Kidney tubule cell (primary cell): ENCODE data around the gene CFAP251.
"Not testable (repeated sequence)": the region's sequence is repeated elsewhere in the genome, so short reads cannot be mapped to it uniquely, and the experiment has no call there.

ENCODE experiments used
- DNase-seq: peaks from one replicate; pipeline ENCODE4 v3.0.0-alpha.2; 2018; ENCODE audit warnings: low spot score

Gene CFAP251

DNA sequence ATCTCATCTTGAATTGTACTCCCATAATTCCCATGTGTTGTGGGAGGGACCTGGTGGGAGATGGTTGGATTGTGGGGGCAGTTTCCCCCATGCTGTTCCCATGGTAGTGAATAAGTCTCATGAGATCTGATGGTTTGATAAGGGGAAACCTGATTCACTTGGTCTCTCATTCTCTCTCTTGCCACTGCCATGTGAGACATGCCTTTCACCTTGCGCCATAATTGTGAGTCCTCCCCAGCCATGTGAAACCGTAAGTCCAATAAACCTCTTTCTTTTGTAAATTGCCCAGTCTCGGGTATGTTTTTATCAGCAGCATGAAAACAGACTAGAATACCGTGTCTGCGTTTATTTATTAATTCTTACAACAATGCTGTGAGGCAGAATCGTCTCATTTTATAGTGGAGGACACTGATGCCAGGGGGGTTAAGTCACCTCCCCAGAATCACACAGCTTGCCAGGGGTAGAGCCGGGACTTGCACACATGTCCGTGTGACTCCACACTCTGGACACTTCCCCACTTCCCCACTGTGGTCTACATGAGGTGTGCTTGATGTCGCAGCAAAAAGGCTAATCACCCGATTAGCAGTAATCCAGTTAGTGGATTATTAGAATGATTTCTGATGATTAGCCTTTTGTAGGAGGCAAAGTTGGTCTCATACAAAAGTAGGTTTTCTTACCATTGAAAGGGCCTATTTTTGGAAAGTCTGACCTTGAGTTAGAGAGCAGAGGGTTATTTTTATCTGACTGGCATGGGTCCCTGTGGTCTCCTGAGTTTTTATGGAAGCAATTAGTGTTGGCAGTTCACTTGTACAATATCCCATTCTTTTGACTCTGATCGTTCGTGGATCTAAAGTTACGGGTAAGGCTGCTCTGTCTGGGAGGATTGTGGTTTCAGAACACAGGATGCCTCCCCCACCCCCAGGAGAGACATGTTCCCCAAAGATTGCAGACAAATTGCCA lies 55.9 kb downstream of the CFAP251 start:
- DNase-seq: no peak

DNA sequence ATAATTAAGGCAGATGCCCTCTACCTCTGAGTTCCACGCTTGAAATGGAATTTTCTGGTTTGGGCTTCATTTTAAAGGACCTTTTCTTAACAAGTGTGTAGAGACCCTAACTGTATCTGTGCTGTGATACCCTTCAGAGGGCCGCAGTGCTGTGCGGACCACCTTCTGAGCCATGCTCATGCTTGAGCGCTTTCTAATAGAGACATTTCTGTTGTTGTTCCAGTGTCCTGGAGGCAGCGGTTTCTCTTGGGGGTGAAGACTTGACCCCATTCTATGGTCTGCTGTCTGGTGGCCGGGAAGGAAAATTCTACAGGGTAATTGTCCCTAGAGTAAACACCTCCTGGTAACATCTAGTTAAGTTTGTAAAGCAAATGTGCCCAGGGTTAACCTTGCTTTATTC lies 56.6 kb downstream of the CFAP251 start:
- DNase-seq: no peak

DNA sequence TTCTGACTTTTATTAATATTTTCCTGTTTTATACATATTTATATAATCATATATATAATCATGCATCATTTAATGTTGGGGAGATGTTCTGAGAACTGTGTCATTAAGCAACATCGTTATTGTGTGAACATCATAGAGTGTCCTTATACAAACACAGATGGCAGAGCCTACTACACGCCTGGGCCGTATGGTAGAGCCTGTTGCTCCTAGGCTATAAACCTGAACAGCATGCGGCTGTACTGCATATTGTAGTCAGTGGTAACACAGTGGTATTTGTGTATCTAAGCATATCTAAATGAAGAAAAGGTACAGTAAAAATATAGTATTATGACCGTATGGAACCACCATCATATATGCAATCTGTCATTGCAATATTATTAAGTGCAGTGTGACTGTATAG lies 58.6 kb downstream of the CFAP251 start:
- DNase-seq: no peak

DNA sequence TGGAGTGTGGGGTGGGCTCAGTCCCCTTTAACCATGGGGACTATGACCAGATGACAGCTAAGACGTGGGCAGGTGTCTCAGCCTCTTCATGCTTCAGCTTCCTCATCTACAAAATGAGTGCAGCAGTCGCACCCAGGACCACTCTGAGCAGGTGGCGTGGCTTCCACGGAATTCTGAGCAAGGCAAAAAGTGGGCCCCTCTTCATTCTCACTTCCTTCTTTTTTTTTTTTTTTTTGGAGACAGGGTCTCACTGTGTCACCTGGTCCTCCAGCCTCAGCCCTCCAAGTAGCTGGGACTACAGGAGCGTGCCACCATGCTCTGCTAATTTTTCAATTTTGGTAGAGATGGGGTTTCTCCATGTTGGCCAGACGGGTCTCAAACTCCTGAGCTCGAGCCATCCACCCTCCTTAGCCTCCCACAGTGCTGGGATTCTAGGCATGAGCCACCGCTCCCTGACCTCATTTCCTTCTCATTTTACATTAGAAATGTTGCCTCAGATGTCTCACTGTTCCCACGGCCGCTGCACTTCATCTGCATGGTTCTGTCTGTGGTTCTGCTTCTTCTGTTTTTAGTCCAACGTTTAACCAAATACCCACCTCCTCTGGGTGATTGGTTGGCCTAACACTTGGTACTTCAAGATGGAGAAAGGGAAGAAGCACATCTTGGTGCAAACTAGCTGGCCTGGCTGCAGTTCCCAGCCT lies 61.9 kb downstream of the CFAP251 start:
- no peak for DNase-seq

DNA sequence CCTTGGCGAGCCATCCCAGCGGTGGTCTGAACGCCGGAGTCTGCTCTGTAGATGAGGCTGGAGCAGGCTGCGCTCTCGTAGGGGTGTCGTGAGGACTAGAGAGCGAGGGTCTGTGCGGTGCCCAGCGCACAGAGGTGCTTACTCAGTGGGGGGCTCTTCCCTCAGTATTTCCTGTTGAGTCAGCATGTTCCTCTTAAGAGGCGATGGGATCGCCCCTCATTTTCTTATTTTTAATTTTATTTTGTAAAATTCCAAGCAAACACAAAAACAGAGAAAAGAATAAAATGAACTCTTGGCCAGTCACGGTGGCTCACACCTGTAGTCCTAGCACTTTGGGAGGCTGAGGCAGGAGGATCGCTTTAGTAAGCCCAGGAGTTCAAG lies 62.5 kb downstream of the CFAP251 start:
- DNase-seq: no peak

DNA sequence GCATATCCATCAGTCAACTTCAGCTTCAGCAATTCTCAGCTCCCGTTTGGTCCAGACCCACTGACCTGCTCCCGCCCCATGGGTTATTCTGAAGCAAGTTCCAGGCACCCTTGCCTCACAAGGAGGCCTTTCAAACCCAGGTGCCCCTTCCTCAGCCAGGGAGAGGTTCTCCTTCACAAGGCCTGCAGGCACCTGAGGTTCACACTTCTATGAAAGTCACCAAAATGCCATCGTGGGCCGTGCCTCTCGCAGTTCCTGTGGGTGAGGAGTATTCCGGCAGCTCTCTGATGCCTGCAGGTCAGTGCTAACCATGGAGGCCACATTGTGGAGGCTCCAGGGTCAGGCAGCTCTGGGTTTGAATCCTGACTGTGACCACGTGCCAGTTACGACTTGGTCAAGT lies 63.1 kb downstream of the CFAP251 start:
- DNase-seq: no peak

DNA sequence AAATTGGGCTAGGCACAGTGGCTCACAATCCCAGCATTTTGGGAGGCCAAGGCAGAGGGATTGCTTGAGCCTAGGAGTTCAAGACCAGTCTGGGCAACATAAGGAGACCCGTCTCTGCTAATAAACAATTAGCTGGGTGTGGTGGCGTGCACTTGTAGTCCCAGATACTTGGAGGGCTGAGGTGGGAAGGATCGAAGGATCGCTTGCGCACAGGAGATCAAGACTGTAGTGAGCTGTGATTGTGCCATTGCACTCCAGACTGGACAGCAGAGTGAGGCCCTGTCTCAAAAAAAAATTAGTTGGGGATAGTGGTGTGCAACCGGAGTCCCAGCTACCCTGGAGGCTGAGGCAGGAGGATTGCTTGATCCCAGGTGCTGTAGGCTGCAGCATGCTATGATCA lies 64.6 kb downstream of the CFAP251 start:
- no peak for DNase-seq

DNA sequence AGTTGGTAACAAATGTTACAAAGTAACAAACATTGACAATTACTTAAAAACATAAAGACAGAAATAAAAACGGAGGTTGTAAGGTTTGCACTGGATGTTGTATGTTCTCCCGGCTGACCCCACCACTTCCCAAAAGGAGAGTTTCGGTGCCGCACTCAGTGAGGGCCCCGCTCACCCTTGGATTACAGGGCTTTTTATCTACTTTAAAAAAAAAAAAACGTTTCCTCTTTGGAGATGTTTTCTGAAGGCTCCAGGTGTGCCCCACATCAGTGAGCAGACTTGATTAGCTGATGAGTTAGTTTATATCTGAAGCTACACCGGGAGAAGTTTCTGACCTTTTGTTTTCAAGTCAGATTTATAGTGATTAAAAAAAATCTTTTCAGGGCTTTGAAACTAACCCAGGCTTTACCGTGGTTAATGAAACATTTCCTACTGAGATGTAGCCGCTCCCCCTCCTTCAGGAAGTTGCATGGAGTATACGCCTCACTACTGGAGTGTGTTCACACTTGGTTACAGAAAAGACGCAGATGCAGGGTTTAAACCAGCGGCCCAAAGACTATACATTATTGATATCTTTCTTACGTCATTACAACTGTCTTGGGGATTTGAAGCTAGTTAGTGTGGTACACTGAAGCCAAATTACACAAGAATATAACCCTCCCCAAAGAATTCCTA lies 65.3 kb downstream of the CFAP251 start:
- DNase-seq: no peak

DNA sequence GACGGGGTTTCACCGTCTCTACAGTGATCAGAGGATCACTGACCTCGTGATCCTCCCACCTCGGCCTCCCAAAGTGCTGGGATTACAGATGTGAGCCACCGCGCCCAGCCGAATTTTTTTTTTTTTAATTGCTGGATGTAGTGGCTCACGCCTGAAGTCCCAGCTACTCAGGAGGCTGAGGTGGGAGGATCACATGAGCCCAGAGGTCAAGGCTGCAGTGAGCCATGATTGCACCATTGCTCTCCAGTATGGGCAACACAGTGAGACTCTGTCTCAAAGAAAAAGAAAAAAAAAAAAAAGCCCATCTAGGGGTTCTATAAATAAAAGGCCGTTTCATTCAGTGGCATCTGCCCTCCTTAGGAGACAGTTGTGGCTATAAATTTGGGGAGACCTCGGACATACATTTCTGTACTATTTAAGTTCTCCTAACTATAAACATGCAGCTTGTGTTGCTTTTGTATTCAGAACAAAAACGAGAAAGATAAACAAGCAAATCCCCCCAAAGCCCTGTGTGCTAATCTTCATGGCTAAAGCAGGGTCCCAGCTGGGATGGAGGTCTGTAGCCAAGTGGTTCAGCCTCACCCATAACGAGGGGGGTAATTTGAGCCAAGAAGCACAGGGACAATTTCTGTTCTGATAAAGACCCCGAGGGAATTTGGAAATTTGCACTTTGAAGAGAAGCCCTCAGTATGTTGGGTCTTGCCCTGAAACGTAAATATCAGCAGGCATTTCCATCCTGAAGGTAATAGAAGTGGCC lies 68.3 kb downstream of the CFAP251 start:
- no peak for DNase-seq

DNA sequence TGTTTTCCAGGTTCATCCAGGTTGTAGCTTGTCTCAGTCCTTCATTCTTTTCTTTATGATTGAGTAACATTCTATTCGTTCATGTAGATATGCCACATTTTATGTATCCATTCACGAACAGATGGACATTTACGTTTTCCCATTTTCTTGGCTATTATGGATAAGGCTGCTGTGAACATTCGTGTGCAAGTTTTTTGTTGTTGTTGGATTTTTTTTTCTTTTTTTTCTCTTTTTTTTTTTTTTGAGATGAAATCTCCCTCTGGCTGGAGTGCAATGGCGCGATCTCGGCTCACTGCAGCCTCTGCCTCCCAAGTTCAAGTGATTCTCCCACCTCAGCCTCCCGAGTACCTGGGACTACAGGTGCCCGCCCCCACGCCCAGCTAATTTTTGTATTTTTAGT lies 70.1 kb downstream of the CFAP251 start:
- DNase-seq: not testable (repeated sequence)

DNA sequence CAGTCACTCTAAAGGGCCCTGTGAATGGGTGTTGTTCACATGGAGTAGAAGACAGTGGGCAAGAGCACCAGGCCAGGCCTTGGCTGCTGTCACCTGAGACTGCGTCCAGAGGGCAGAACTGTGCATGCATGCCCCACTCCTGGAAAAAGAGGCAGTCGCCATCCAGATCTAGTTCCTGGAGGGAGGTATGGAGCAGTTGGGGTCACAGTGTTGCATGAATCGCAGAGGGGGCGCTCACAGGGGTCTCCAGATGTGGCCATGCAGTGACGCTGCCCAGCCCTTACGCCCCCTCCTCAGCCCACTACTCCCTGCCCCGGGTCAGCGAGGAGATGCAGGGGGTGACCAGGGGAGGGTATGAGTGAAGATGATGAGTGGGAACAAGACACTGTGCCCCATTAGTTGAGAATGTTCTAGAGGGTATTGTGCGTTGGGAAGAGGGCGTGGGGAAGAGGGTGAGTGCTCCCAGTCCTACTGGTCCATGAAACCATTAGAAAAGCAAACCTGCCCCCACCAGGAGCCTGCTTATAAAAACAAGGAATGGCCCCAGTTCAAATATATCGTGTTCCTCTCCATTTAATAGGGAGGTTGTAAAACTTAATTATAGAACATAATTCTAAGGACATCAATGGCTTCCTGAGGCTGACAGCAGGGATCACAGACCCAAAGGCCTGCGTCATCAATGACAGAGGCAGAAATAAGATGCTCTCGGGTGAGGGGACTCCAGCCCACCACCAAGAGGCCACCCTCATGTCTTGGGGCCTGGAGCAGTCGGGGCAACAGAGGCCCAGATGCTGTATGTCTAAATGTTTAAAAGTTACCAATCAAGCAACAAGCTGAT lies 71.1 kb downstream of the CFAP251 start:
- no peak for DNase-seq

DNA sequence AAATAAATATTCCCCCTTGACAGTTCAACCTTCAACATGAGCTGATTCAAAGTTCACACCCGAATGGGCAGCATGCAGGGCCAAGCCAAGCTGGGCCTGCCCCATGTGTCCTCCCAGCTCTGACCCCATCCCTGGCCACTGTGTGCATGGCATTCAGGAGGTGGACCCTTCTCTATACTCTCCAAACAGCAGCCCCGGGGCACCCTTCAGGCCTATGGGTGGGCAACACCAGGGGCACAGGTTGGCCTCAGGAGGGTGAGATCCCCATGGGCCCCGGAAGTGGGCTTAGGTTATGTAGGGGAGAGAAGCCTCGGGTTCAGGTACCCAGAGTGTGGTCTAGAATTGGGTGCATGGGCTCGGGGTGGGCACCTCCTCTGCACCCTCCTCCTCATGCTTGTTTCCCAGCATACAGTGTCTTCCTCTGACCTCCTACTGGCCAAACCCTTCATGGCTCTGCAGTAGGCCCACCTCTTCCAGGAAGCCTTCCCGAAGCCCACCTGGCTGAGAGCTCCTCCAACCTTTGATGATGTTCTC lies 71.8 kb downstream of the CFAP251 start:
- DNase-seq: no peak

DNA sequence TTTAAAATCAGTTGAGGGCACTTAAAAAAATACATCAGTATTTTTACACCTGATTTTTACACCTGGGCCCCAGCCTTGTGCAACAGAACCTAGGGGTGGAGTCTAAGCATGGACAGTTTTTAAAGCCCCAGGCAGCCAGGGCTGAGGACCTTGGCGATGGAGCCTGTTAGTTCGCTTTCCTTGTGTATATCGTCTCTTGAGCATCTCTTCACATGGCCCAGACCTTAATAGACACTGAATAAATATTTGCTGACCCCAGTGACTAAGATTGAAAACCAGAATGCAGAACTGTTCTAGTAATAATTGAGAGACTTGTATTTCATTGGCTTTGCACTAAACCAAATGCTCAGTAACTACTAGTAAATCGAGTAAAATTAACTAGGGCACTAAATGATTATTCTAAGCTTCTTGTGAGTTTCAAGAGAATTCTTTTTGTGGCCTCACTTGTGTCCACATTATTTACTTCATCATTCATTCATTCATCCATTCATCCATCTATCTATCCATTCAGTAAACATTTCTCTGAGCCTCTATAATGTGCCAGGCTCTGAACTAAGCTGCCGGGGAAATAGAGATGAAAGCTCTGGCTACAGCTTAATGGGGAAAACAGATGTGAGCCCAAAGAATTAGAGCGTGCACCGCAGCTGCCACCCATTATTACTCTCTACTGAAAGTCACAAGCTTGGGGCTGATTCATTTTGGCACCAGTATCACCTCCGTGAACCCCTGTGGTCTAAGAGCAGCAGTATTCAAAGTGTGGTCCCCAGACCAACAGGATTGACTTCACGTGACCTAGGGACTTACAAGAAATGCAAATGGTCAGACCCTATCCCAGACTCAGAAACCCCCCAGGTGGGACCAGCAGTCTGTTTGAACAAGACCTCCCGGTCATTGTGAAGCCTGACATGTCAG lies 72.6 kb downstream of the CFAP251 start:
- DNase-seq: no peak

DNA sequence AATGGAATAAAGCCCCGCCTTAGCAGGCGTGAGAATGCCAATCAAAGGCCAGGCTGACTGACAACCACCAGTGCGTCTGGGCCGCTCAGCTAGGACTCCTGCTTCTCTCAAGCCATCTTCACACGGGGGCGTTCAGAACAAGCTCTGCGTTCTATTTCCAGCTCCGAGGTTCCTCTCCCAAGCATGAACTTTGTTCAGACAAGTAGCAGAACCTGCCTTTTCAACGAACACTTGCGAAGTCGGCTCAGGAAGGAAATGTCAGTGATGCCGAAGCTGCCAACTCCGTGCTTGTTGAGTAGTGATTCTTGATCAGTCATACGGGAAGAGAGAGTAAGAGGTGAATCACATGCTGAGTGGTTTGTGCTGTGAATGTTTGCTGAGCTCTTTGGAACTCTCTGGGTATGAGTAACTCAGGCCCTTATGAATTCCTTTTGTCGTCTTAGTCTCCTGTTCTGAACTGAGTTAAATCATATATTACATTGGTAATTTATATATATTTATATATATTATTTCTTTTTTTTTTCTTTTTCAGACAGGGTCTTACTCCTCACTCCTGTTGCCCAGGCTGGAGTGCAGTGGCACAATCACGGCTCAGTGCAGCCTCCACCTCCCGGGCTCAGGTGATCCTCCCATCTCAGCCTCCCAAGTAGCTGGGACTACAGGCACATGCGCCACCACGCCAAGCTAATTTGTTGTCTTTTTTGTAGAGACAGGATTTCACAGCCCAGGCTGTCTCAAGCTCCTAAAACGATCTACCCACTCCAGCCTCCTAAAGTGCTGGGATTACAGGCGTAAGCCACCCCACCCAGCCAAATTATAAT lies 73.9 kb downstream of the CFAP251 start:
- DNase-seq: peak; percentile 97

DNA sequence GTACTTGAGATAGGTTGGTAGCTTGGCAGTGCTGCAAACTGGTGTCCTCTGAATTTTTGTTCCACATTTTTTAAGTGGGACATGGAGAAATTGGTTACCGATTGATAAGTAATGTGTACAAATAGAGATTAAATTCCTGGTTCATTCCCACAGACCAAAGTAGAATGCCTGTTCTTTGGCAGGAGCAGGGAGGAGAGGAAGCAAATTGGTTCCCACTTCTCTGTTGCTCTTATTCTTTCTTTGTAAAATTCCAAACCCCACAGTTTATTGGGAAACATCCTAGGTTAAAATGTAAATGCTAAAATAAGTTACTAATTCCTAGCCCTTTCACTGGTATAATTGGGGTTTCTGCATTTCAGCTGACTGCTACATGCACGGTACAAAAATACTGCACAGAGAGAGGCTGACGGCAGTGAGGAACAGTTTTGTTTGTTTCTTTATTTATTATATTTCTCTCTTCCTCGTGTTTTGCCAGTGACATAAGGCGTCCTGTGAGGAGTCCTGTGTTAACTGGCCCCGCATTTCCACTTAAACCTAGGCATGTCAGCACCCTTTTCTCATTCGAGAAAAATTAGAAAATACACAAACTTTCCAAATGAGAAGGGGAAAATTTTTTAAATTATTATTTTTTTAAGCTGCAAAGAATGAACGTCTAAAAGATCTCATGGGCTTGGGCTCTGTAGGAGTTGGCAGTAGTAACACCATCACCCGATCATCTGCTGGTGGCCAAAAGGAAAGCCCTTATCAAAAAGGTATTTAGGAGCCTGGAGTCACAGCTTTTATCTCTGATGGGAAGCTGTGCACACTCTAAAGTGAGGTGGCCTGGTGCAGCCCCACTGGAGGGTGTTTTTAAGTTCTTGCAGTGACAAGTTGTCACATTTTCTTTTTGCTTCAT lies 77.9 kb downstream of the CFAP251 start:
- DNase-seq: peak; percentile 41

DNA sequence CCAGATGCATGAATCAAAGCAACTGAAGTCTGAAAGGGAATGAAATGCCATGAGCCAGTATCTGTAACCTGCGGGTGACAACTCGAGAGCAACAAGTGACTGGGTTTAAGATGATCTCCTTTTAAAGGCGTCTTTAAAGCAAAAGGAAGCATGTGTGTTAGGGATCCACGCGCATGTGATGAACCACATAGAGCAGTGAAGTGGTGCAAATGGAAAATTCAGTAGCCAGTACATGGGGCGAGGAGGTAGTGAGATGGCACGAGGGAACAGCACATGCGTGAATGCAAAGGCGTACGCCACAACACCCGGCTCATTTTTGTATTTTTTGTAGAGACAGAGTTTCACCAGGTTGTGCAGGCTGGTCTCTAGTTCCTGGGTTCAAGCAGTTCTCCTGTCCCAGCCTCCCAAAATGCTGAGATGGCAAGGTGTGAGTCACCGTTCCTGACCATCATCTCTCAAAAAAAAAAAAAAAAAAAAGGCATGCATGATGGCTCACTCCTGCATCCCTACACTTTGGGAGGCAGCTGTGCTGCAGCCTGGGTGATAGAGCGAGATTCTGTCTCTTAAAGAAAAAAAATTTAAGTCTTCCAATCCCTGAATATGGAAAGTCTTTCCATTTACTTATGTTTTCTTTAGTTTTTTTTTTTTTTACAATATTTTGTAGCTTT lies 78.7 kb downstream of the CFAP251 start:
- DNase-seq: peak; percentile 41

DNA sequence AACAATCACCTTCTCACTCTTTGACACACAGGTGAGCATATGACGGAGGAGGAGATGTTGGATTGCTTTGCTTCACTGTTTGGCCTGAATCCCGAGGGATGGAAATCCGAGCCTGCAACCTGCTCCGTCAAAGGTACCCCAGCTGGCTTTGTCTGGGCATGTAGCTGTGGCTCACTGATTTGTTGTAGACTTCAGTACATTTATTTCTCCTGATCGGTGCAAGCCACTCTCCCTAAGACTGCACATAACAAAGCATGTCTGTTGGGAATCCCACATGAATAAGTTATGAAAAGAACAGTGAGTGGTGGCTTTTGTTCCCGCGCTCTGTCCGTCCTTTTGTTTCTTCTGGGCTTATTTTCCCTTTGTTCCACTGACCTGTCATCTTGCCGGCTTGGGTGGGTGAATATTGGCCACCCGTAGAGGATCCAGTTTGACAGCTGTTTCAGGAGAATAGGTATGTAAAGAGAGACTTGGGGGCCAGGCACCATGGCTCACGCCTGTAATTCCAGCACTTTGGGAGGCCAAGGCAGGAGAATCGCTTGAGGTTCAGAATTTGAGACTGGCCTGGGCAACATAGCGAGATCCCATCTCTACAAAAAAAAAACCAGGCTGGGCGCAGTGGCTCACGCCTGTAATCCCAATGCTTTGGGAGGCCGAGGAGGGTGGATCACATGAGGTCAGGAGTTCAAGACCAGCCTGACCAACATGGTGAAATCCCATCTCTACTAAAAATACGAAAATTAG lies 83.2 kb downstream of the CFAP251 start:
- no peak for DNase-seq
